HG03095 (cell line): ENCODE results near the gene EN1.

Experiments used
- ATAC-seq: cut with Tn5 transposase; IDR thresholded peaks from one replicate; pipeline ENCODE4 v1.9.1; 2021; ENCODE audit warnings: moderate library complexity; ENCODE audit not compliant: unreplicated experiment

Gene EN1

DNA sequence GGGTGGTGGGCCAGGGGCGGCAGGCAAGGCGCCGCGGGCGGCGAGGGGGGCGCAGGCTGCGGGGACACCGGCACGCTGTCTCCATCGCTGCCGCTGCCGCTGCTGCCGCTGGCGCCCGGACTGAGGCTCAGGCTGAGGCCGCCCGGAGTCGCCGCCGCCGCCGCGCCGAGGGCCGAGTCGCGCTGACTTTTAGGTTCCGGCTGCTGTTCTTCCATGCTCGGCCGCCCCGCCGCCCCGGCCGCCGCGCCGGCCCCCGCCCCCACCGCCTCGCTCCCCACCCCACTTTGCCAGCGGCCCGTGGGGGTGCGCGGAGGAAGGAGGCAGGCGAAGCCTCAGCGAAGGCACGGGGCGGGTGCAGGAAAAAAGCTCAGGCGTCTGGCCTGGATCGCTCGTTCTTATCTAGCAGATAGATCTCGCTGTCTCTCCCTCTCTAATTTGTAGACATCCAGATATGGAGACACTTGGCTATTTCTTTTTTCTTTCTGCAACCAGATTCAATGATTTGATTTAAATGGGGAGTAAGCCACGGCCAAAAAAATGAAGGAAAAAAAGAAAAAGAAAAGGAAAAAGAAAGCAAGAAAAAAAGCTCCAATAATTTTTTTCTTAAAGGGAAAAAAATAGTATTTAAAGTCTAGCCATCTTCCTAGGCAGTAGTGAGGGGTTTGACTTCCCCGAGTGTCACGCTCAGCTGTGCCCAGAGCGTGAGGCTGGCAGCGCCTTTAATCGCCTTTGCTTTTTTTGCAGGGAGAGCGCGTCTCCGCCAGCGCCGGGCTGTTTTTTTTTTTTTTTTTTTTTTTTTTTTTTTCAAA is at the start of gene EN1:
TSS of gene EN1 (minus strand) at position 696 of the 809 bp plus-strand sequence. CDS start at position 215, 481 bp downstream.
- ATAC-seq = no peak

DNA sequence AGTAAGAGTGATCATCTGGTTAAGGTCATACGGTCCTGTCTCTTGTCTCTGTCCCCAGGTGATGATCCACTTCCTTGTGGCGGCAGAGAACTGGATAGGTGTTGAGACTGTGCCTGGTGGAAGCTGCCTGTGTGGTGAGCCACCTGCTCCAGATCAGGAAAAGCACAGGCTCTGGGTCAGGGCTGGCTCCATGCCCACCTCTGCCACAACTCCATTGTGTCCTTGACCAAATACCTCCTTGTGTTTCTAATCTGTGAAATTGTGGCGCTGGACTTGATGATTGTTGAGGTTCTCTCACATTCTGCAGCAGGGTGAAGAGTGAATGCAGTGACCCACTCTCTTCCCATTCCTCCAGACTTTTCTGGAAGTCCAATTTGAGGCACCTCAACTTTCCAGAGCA is 45.7 kb upstream of the EN1 start:
- no peak for ATAC-seq

DNA sequence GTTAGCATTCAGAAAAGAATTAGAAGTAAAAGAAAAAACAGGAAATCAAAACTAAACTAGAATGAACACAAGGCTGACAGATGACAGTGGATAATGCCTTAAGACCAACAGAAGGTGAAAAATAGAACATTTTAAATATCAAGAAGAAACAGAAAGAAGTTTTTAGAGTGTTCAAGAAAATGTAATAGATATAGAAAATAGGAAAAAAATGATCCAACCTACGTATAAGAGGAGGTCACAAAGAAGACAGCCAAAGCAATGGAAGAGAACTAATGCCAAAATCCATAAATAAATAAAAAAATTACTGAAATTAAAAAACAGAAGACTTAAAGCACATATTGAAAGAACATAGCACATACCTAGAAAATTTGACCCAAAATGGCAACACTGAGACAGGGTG is 42.5 kb upstream of the EN1 start:
- ATAC-seq = no peak

DNA sequence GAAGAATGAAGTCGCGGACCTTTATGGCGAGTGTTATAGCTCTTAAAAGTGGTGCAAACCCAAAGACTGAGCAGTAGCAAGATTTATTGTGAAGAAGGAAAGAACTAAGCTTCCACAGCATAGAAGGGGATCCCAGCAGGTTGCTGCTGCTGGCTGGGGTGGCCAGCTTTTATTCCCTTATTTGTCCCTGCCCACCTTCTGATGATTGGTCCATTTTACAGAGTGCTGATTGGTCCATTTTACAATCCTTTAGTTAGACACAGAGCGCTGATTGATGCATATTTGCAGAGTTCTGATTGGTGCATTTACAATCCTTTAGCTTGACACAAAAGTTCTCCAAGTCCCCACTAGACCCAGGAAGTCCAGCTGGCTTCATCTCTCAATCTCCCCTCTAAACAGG is 36.3 kb upstream of the EN1 start:
- ATAC-seq = no peak

DNA sequence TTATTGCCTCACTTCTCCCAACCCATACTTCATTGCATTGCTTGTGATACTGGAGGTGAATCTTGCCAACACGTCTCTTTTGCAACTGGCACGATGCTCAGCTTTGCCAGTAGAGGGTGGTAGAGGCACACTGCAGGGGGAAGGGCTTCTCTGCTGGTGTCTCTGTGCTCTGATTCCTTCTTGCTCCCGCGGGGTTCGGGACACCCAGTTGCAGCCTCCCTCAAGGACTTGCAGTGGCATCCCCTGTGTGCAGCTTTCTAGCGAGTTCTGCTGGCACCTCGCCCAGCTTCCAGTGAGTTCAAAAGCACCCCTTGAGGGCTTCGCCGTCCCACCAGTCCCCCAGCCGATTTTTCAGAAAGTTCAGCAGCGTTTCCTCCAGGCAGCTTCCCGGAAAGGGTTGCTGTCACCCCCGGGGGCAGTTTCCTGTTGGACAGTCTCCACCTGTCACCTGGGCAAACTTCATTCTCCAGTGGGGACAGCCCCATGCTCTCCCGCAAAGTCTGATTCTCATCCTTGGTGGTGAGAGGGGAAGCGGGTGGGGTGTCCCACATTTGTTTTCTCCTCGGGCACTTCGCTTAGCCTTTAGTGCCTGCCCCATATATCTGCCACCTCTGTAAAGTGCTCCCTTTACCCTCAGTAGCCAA is 35.4 kb upstream of the EN1 start:
- ATAC-seq = peak; percentile 90

DNA sequence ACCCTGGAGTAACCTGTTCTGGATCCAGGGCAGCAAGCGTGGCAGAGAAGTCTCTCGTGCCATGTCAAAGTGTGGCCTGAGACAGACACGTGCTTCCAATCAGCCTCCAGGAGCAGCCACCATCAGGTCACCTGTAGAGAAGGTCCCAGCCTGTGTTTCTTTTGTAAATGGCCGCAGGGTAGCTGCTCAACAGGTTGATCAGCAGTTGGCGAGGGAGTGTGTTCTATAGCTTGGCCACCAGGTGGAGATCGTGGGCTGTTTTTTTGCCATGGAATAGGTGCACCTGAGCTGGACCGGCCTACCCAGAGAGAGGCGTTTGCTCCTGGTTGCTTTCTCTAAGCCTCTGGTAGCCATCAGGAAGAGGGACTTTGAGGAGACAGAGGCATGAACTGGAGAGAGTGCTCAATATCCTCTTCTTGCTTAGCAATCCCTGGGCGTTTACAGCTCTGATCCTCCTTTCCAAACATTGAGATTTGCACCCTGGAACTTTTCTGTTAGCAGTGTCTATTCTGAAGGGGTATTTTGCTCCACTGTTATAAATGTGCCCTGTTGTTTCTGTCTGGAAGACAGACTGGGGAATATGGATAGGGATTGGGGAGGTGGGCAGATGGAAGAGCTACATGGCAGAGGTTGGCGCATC is 34.2 kb upstream of the EN1 start:
- peak; percentile 90 for ATAC-seq

DNA sequence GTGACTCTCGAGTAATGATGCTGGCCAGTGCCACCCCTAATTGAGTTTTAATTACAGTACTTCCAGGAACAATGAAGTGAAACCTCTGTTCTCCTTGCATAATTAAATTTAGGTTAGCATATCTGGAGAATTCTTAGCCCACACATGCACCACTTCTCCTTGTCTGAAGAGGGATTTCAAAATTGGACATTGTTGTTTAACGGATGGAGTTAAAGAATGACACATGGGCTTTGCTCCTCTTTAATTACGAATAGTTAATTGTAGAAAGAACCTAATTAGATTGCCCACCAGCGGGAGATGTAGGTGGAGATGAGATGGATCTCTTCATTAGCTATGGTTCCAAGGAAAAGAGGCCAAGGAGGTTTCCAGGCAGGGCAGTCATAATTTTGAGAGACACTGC is 33.1 kb upstream of the EN1 start:
- ATAC-seq = no peak

DNA sequence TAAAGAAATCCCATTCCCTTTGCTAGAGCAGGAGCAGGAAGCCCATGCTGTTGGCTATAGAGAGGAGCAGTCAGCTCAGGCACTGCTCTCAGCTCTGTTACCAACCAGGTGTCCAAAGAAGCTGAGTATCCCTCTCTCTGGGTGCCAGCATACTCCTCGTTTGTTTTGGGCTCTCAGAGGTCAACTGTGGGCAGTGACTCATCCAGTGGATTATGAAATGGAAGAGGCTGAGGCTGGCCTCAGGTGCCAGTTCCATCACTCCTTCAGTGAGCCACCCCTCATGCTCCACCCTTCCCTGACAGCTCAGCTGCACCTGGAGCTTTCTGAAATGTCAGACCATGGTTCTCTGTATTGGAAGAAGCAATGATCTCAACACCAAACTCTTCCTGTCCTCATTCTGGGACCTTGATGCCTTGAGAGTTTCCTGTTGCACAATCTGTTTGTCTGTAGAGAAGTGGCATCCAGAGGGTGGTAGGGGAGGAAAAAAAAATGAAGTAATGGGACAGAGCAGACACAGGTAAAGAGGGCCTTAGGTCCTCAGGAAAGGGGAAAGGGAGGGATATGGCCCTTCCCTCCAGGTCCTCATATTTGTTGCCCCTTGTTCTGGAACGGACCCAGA is 31.2 kb upstream of the EN1 start:
- ATAC-seq = no peak

DNA sequence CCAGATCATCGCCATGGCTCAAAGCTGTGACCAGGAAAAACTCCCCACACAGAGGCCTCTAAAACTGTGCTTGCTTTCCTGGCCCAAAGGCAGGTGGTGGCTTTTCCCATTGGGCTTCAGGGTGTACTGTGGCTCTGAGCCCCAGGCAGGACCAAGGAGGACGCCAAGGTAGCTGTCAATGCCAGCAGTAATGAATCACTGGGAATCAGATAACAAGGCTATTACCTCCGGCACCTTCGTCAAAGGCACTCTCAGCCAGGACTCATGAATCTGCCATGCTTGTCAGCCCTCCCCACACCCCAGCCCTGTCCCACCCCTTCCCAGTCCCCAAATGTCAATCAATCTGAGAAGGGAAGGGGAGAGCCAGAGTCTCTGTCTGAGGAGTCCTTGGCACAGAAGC is 27.9 kb upstream of the EN1 start:
- no peak for ATAC-seq

DNA sequence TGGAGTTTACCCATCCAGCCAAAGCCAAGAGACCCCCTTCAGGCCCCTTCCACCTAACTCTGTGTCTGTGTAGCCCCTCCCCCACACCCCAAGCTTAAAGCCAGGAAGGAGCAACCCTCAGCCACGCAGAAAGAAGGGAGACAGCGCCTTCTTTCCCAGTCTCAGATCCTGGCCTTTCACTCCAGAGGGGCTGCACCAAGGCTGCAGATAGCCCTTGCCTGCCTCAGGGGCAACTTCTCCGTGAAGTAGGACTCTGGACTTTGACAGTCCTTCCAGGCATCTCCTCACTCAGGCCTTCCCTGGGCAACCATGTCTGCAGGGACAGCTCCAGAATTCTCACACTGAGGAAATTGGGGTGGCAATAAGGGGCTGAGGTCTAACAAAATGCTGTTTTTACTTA is 26.9 kb upstream of the EN1 start:
- no peak for ATAC-seq

DNA sequence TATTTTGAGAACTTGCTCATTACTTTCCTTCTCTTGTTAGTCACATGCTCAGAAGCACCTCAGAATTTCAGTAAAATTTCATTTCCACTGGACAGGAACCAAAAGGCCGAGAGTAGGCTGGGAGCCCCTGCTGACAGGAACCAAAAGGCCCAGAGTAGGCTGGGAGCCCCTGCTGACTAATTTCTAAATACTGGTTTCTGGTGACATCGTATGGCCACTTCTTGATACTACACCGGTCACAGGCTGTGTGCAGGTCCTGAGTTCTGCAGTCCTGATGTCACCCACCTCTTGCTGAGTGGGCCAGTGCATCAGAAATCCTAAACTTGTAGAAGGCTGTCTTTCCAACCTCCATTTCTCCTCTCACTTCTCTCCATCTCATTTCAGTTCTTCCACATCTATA is 17.7 kb upstream of the EN1 start:
- peak; percentile 95 for ATAC-seq

DNA sequence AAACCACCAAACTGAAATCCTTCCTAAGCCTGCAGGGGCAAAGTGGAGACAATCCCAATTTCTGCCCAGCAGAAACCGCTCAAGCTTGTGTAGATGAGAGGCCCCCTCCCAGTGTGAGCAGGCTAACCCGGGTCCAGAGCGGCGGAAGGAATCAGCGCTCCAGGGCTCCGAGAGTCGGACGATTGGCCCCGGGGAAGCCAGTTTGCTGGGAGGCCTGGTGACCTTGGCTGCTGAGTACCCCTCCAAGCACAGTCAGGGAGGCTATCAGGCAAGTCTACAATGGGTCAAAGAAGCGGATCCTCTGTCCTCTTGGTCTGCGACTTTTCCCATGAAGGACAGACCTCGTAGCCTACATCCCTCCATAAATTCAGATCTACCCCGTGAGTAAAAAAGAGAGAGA is 16.8 kb upstream of the EN1 start:
- ATAC-seq = no peak

DNA sequence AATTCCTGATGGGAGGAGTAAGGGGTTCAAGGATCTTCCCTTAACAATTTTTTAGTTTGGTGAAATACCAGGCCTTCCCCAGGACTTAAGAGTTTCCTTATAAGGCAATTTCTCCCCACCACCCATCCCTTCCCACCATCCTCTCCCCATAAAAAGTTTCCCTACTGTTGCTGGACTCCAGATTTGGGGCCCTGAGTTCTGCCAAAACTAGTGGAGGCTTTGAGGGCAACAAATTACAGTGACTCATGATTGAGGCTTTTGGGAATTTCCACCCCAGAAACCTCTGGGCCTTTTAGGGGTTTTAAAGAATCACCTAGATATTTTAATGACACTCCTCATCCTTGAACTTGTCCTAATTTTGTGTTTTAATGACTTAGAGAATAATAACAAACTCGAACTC is 14.3 kb upstream of the EN1 start:
- ATAC-seq = no peak

DNA sequence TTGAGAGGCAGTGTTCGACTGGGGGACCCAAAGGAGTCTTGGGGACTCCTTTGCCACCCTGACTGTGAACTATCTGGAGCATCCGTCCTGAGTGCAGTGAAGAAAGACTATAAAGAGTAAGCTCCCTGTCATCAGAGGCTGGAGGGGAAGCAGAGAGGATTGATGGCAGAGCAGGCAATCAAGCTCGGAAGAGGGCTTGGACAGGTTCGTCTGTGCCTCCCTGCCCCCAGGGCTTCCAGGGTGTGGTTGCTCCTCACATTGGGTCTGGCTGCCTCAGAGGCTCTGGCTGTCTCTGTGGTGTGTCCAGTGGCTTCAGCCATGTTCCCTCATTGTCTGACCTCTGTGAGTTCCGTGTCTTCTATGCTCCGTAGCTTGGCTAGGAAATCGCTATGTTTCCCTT is 13.8 kb upstream of the EN1 start:
- no peak for ATAC-seq

DNA sequence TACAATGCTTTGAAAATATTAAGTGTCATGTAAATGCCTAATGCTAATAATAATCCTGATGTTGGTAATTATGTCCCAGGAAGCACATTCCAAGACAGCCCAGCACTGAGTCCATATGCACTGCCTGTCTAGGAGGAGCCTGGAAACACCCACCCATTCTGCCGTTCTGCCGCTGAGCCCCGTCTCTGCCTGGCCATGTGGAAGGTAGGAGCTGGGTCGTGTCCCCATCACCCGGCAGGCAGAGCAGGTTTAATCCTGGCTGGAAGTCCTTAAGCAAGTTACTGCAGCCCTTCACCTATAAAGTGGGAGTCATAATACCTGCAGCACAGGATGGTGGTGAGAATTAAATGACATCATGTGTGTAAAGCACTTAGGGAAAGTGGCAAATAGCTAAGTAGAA is 13.1 kb upstream of the EN1 start:
- ATAC-seq = no peak

DNA sequence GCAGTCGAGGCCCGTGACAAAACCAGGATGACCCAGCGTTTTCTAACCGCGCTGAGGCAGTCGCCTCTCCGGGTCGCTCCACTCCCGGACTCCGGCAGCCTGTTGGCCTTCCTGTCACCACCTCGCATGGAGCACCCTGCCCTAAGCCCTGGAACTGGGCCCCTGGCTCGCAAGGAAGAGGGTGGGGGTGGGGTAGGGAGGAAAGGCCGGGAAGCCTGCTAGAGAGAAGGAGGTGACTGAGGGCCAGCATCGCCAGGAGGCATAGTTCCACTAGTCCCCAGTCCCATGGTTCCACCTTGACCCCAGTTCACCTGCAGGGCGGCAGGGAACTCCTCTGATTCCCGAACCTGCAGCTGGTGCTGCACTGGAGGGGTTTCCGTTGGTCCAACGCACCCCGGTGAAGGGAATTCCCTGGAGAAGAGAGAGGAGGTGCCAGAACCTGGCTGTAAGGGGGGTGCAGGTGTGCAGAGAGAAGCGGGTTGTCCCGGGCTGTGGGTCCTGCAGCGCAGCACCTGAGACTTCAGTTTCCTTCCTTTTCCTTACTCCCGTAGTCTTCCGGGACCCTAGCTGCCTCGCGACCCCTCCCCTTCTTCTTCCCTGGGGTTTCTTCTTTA is 11.8 kb upstream of the EN1 start:
- no peak for ATAC-seq

DNA sequence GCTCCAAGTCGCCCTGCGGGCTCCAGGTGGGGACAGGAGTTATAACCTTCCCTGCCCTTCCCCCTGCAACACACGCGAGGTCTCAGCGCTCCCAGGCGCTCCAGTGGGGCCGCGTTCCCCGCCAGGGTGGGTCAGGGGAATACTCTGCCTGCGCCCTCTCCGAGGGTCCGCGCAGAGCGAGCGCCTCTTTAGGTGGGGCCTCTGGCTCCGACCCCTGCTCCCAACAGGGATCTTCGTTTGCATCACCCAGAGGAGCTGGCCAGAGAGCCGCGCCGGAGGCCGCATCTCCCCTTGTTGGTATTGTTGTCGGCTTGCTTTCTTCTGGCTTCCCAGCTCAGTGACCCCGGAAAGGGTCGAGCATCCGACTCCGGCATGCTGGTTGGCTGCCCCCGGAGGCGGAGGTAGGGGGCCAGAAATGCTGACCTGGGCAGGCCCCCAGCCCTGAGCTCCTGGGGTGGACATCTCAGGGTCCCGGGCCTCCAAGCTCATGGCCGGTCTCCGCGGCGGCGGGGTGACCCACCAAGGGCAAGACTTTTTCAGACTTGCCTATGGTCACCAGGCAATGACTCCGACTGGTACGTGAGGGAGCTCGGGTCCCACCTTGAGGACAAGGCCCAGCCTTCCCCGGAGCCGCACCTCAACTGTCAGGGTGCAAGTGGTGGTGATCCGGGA is 11.2 kb upstream of the EN1 start:
- no peak for ATAC-seq

DNA sequence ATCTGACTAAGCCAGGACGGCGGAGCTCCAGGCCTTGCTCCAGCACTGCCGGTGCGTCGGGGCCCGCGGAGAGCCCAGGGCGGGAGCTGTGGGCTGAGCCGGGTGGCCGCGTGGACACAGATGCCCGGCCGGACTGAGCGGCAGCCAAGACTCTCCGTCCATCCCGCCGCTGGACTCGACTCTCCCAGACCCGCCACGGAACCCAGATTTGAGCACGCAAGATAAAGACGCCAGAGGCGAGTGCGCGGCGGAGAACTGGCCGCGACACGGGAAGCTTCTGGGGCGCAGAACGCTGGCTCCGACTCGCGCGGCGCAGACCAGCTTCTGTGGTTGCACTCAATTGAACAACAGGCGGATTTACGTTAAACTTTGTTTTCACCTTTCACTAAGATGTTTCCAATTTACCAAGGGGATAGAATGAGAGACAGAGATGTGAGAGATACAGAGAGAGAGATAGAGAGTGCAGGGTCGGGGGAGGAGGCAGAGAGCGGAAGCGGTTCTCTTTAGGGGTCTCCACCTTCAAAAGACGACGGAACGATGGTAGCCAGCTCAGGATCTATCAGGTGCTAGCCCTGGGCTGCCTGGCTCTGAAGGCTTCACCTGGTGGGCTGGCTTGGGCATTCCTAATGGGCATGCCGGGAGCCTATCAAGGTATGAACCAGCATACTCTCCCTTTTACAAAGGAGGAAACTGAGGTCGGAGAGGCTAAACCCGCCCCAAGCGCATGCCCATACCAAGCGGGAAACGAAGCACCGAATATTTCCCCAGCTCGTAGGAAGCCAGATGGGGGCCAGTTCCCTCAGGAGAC is 10.4 kb upstream of the EN1 start:
- ATAC-seq = no peak

DNA sequence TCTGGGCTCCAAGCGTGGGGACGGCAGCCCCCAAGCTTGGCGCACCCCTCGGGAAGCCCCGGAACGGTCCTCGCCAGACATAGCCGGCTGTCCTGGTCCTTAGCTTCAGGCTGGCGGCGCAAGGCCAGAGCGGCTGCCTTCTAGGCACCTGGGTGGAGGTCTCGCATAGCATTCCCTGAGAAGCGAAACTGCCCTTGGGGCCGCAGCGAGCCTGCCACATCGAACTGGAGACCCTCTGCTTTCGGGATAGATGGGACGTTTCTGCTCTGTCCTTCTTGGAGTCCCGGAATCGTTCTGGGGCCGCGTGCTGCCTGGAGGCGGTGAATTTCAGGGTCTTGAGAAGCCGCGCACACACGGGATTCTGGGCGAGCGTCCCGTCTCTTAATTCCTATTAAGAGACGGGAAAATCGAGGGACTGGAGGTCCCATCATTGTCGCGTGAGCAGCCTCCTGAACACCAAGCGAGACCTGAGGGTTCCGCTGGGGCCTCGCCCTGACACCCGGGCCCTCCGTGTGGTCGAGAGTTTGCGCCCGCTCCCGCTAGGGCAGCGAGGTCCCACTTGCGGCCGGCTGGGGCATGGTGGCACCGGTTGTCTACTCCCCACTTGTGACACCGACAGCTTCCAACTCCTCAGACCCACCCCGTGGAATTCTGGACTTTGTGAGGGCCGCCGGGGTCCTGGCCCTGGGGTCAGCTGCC is 9.7 kb upstream of the EN1 start:
- ATAC-seq = no peak
